ENCODE measurements around the gene SERPINE2. TPM values are rescaled to one million over a fixed set of nuclear protein-coding genes. Genes with fewer than 3 reads are reported as not detected.
A peak's percentile ranks its signal among the peaks of the same experiment; 100 is the strongest.
"Not testable (repeated sequence)": the region's sequence is repeated elsewhere in the genome, so short reads cannot be mapped to it uniquely, and the experiment has no call there.

SERPINE2 gene
- total RNA-seq, 1 donor from 2014 or later = 25.1 TPM

- peaks cover 3% of the 10 kb centered on the region for H3K9me3 Mint-ChIP-seq (ENCODE audit: low read depth)
- H3K4me1 Mint-ChIP-seq (ENCODE audit: low read depth) = peaks cover 26% of the 10 kb centered on the region
- H3K4me3 Mint-ChIP-seq (ENCODE audit: low read depth) = peak overlapping the region; percentile 95
- no peak for TF ChIP-seq CTCF (IDR thresholded peaks at IDR 0.05; ENCODE audit: unreplicated experiment)
- peak overlapping the region; percentile 93 for H3K27ac Mint-ChIP-seq
- DNase-seq (ENCODE audit: low spot score, unreplicated experiment) = peak; percentile 29
- peaks cover 9% of the 10 kb centered on the region for H3K36me3 Mint-ChIP-seq (ENCODE audit: insufficient read depth)
- no peaks in the 10 kb centered on the region for H3K27me3 Mint-ChIP-seq
Measured at GRCh38 chr2:223944166-223944702, 94.9 kb downstream of the SERPINE2 start.

- Mint-ChIP-seq H3K9me3 (ENCODE audit: low read depth) (peaks cover 3% of the 10 kb centered on the region), H3K27ac (peak overlapping the region; percentile 93), H3K4me3 (ENCODE audit: low read depth) (peak overlapping the region; percentile 95), H3K36me3 (ENCODE audit: insufficient read depth) (peaks cover 9% of the 10 kb centered on the region), H3K27me3 (no peaks in the 10 kb centered on the region), H3K4me1 (ENCODE audit: low read depth) (peaks cover 26% of the 10 kb centered on the region)
- no peak for DNase-seq (ENCODE audit: low spot score, unreplicated experiment)
- no peak for TF ChIP-seq CTCF (IDR thresholded peaks at IDR 0.05; ENCODE audit: unreplicated experiment)
Measured at GRCh38 chr2:223943561-223944008, 95.5 kb downstream of the SERPINE2 start.

- peaks cover 26% of the 10 kb centered on the region for H3K4me1 Mint-ChIP-seq (ENCODE audit: low read depth)
- no peak for TF ChIP-seq CTCF (IDR thresholded peaks at IDR 0.05; ENCODE audit: unreplicated experiment)
- H3K27ac Mint-ChIP-seq = peak overlapping the region; percentile 72
- no peaks in the 10 kb centered on the region for H3K27me3 Mint-ChIP-seq
- peak overlapping the region; percentile 95 for H3K4me3 Mint-ChIP-seq (ENCODE audit: low read depth)
- DNase-seq (ENCODE audit: low spot score, unreplicated experiment) = no peak
- peaks cover 9% of the 10 kb centered on the region for H3K36me3 Mint-ChIP-seq (ENCODE audit: insufficient read depth)
- peaks cover 3% of the 10 kb centered on the region for H3K9me3 Mint-ChIP-seq (ENCODE audit: low read depth)
Measured at GRCh38 chr2:223943135-223943534, 96.0 kb downstream of the SERPINE2 start.

GRCh38 chr2:223941579-223942277, 97.4 kb downstream of the SERPINE2 start:
- no peak for DNase-seq (ENCODE audit: low spot score, unreplicated experiment)
- TF ChIP-seq CTCF (IDR thresholded peaks at IDR 0.05; ENCODE audit: unreplicated experiment) = no peak
- Mint-ChIP-seq H3K27me3 (no peaks in the 10 kb centered on the region), H3K36me3 (ENCODE audit: insufficient read depth) (peaks cover 9% of the 10 kb centered on the region), H3K4me1 (ENCODE audit: low read depth) (peaks cover 28% of the 10 kb centered on the region), H3K9me3 (ENCODE audit: low read depth) (peaks cover 3% of the 10 kb centered on the region), H3K27ac (peak overlapping the region; percentile 41), H3K4me3 (ENCODE audit: low read depth) (peak overlapping the region; percentile 51)

GRCh38 chr2:223939438-223939837, 99.6 kb downstream of the SERPINE2 start:
- not testable (repeated sequence) for H3K27ac Mint-ChIP-seq; H3K4me3 Mint-ChIP-seq (ENCODE audit: low read depth); H3K36me3 Mint-ChIP-seq (ENCODE audit: insufficient read depth); H3K9me3 Mint-ChIP-seq (ENCODE audit: low read depth); DNase-seq (ENCODE audit: low spot score, unreplicated experiment); H3K27me3 Mint-ChIP-seq
- peaks cover 44% of the 10 kb centered on the region for H3K4me1 Mint-ChIP-seq (ENCODE audit: low read depth)

GRCh38 chr2:223937535-223937934, 101.6 kb downstream of the SERPINE2 start:
- peaks cover 39% of the 10 kb centered on the region for H3K4me1 Mint-ChIP-seq (ENCODE audit: low read depth)
- H3K27me3 Mint-ChIP-seq = no peaks in the 10 kb centered on the region
- TF ChIP-seq CTCF (IDR thresholded peaks at IDR 0.05; ENCODE audit: unreplicated experiment) = no peak
- H3K4me3 Mint-ChIP-seq (ENCODE audit: low read depth) = no peak overlapping the region
- H3K27ac Mint-ChIP-seq = no peak overlapping the region
- peaks cover 3% of the 10 kb centered on the region for H3K9me3 Mint-ChIP-seq (ENCODE audit: low read depth)
- no peak for DNase-seq (ENCODE audit: low spot score, unreplicated experiment)
- H3K36me3 Mint-ChIP-seq (ENCODE audit: insufficient read depth) = peaks cover 7% of the 10 kb centered on the region
